T-cell (primary cell): Measurements from ENCODE around the gene TMEM19. TPM values are rescaled to one million over a fixed set of nuclear protein-coding genes. Genes with fewer than 3 reads are reported as not detected.

Experiments used
- ATAC-seq, 4 experiments: fragments of 200-7000 bp in 3 of 4; fragments of 150-1000 bp in 1 of 4; cut with Tn5 transposase; replicated peaks in 1 of 4; 1 replicate in 3 of 4; 2 replicates in 1 of 4; pipeline ENCODE4 v1.10.0; 2021; ENCODE audit warnings: moderate library complexity in 3 of 4, mild to moderate bottlenecking in 2 of 4, moderate number of reproducible peaks in 1 of 4
- CTCF ChIA-PET, 2 donors: fragments of 300-600 bp; sonication (Branson Sonifier 250); formaldehyde crosslinking; loops; one replicate each; lab custom pipeline; 2022; ENCODE audit warnings: antibody characterized with exemption in 2 of 2; lab: Charles Lee
- POLR2A ChIA-PET, 2 donors: fragments of 300-600 bp; sonication (Branson Sonifier 250); formaldehyde crosslinking; loops; one replicate each; lab custom pipeline; 2022; ENCODE audit warnings: antibody characterized with exemption in 2 of 2; lab: Charles Lee
- DNase-seq, 35 experiments: peaks; one replicate each; pipeline versions ENCODE4 v3.0.0 to v3.0.0-alpha.2; 2013 to 2023
- H3K27ac ChIP-seq: one replicate; pipeline ENCODE4 v1.5.1; 2013; ENCODE audit warnings: low read length
- H3K27me3 ChIP-seq, 2 experiments: replicated peaks in 1 of 2; 1 replicate in 1 of 2; 2 replicates in 1 of 2; pipeline versions ENCODE4 v1.6.1 to v1.7.0; 2013; ENCODE audit warnings: low read length in 1 of 2, mixed read lengths in 1 of 2; ENCODE audit not compliant: control insufficient read depth in 2 of 2, insufficient read depth in 2 of 2; ENCODE audit errors: extremely low read depth in 1 of 2
- H3K36me3 ChIP-seq, 2 donors: 1 replicate in 1 of 2; 2 replicates in 1 of 2; pipeline versions ENCODE4 v1.6.1 to v1.7.0; 2013; ENCODE audit warnings: low read length in 1 of 2; ENCODE audit not compliant: control insufficient read depth in 2 of 2, insufficient read depth in 1 of 2; ENCODE audit errors: extremely low read depth in 1 of 2
- H3K4me1 ChIP-seq, 2 experiments: 1 replicate in 1 of 2; 2 replicates in 1 of 2; pipeline versions ENCODE4 v1.6.1 to v1.7.0; 2013; ENCODE audit warnings: low read length in 2 of 2, mixed read lengths in 1 of 2; ENCODE audit not compliant: insufficient read depth in 2 of 2, control insufficient read depth in 1 of 2; ENCODE audit errors: extremely low read depth in 1 of 2
- H3K4me3 ChIP-seq, 2 donors: 1 replicate in 1 of 2; 2 replicates in 1 of 2; pipeline versions ENCODE4 v1.5.1 to v1.7.0; 2013; ENCODE audit warnings: mild to moderate bottlenecking in 2 of 2, low read length in 1 of 2, moderate library complexity in 1 of 2; ENCODE audit not compliant: control insufficient read depth in 1 of 2; ENCODE audit errors: extremely low read depth in 1 of 2
- H3K9me3 ChIP-seq: 2 replicates; pipeline ENCODE4 v1.7.0; 2013
- H3K27ac Mint-ChIP-seq, 2 donors: one replicate each; pipeline ENCODE4 v1.8.0; 2020 to 2021; ENCODE audit warnings: mild to moderate bottlenecking in 2 of 2, mixed read lengths in 2 of 2
- H3K27me3 Mint-ChIP-seq, 2 donors: one replicate each; pipeline ENCODE4 v1.8.0; 2021 to 2022; ENCODE audit warnings: mixed read lengths in 2 of 2
- H3K36me3 Mint-ChIP-seq: one replicate; pipeline ENCODE4 v1.8.0; 2021; ENCODE audit warnings: mixed read lengths
- H3K4me1 Mint-ChIP-seq, 3 donors: one replicate each; pipeline ENCODE4 v1.8.0; 2020 to 2022; ENCODE audit warnings: mixed read lengths in 3 of 3, mild to moderate bottlenecking in 1 of 3
- H3K4me3 Mint-ChIP-seq, 3 donors: one replicate each; pipeline ENCODE4 v1.8.0; 2020 to 2022; ENCODE audit warnings: mild to moderate bottlenecking in 3 of 3, mixed read lengths in 3 of 3, moderate library complexity in 3 of 3
- H3K9me3 Mint-ChIP-seq, 3 donors: one replicate each; pipeline ENCODE4 v1.8.0; 2020 to 2022; ENCODE audit warnings: mixed read lengths in 3 of 3
- WGBS: methylation state at CpG from one replicate; pipeline ENCODE4 v1.1.5; 2013; ENCODE audit warnings: missing lambda C conversion rate; ENCODE audit not compliant: insufficient coverage; 5-methylcytosine and 5-hydroxymethylcytosine counted together
- total RNA-seq, 35 experiments: library from RNA in 6 of 35; stranded (reverse) in 6 of 35; fragments of 120-200 nt in 1 of 35; gene quantifications; one replicate each; pipeline versions ENCODE4 v1.2.1 to v1.2.4 and lab custom pipeline; 2013 to 2026

TMEM19 gene
- total RNA-seq, result 10 to 100 TPM; 14.1 to 21.5 (median 17.7) TPM
- 29.0 TPM for total RNA-seq (2013)
- 4.3 to 32.3 (median 14.9) reads per million in 29 experiments for total RNA-seq (lab: John Stamatoyannopoulos, UW)

GRCh38 chr12:71685914-71686657 lies at the start of gene TMEM19:
Gene TMEM19, plus strand, starts transcription at chr12:71686082. Its CDS starts 599 bp downstream, at chr12:71686681.
- Mint-ChIP-seq H3K4me3 (peak within 1 kb of the TSS; percentile 85 to 96 (median 92)), H3K27ac (peak within 1 kb of the TSS; percentile 87 to 90), H3K27me3 (no peaks in the 10 kb centered on the region), H3K9me3 (no peaks in the 10 kb centered on the region), H3K4me1 (peaks cover 24 to 48% (median 35%) of the 10 kb centered on the region in 3 donors), H3K36me3 (peaks cover 6% of the 10 kb centered on the region)
- no peaks in the 10 kb centered on the region for H3K36me3 ChIP-seq
- 0% methylated on average over 53 of the region's 63 CpGs for WGBS
- H3K27ac ChIP-seq, result peak within 1 kb of the TSS; percentile 62
- peaks cover 5 to 16% of the 10 kb centered on the region in 2 experiments for H3K4me1 ChIP-seq
- peak within 1 kb of the TSS; percentile 57 to 79 for H3K4me3 ChIP-seq
- POLR2A ChIA-PET, result interaction anchor here (0.6 to 4.1 kb wide), 13 partner anchors 11 to 1946 kb away, joined by 3 to 57 read pairs (median 4); partner anchors contain the start of genes RAB21 (in 2 of the 2), THAP2 (in 2 of the 2) and ZFC3H1 (in 2 of the 2)
- CTCF ChIA-PET, result interaction anchor here (0.5 to 3.4 kb wide), 16 partner anchors 8 to 94 kb away, joined by 3 to 46 read pairs (median 4); partner anchors contain the start of genes RAB21 (in 2 of the 2), THAP2 (in 2 of the 2) and ZFC3H1 (in 1 of the 2)
- ATAC-seq (peak; percentile 92 to 93 (median 93)), DNase-seq (peak; percentile 71 to 88 (median 80))
- no peaks in the 10 kb centered on the region for H3K9me3 ChIP-seq
- H3K27me3 ChIP-seq, result no peaks in the 10 kb centered on the region

GRCh38 chr12:71636704-71637115 lies 49.2 kb upstream of the TMEM19 start:
- H3K36me3 ChIP-seq, result peaks cover 0 to 75% of the 10 kb centered on the region in 2 donors
- peaks cover 48% of the 10 kb centered on the region for H3K36me3 Mint-ChIP-seq
- H3K27me3 ChIP-seq, result no peaks in the 10 kb centered on the region
- WGBS, result no CpG with 5 or more reads among the region's 3 CpGs
- peak in 5 of 35 experiments; percentile 6 to 78 (median 24) for DNase-seq
- ChIA-PET CTCF (interaction anchor here (0.5 to 3.2 kb wide), 32 partner anchors 8 to 1349 kb away, joined by 3 to 44 read pairs (median 4); partner anchors contain the start of genes THAP2 (in 2 of the 2), RAB21 (in 1 of the 2), TMEM19 (in 1 of the 2) and ZFC3H1 (in 1 of the 2)), POLR2A (interaction anchor here in 1 of 2 donors (0.7 to 1.2 kb wide), 7 partner anchors 8 to 119 kb away, joined by 3 to 5 read pairs (median 4); no protein-coding TSS in a partner anchor)
- H3K27me3 Mint-ChIP-seq, result no peaks in the 10 kb centered on the region
- H3K27ac Mint-ChIP-seq, result peak overlapping the region; percentile 47 to 66
- H3K9me3 Mint-ChIP-seq, result no peaks in the 10 kb centered on the region
- peak overlapping the region in 1 of 3 donors; percentile 10 for H3K4me3 Mint-ChIP-seq
- ATAC-seq, result peak in 3 of 4 experiments; percentile 57 to 65 (median 58)
- H3K4me1 ChIP-seq, result no peaks in the 10 kb centered on the region
- H3K4me3 ChIP-seq, result no peak overlapping the region
- peaks cover 10 to 14% (median 12%) of the 10 kb centered on the region in 3 donors for H3K4me1 Mint-ChIP-seq
- H3K9me3 ChIP-seq, result no peaks in the 10 kb centered on the region
- no peak overlapping the region for H3K27ac ChIP-seq

- peaks cover 0 to 76% of the 10 kb centered on the region in 2 donors for H3K36me3 ChIP-seq
- peaks cover 15 to 23% (median 15%) of the 10 kb centered on the region in 3 donors for H3K4me1 Mint-ChIP-seq
- H3K9me3 ChIP-seq, result no peaks in the 10 kb centered on the region
- H3K27ac ChIP-seq, result no peak overlapping the region
- H3K4me3 ChIP-seq, result no peak overlapping the region
- H3K27ac Mint-ChIP-seq, result peak overlapping the region; percentile 24 to 77
- peaks cover 49% of the 10 kb centered on the region for H3K36me3 Mint-ChIP-seq
- H3K27me3 ChIP-seq, result no peaks in the 10 kb centered on the region
- no peak for DNase-seq
- H3K9me3 Mint-ChIP-seq, result no peaks in the 10 kb centered on the region
- ChIA-PET CTCF (interaction anchor here (0.7 to 3.2 kb wide), 6 partner anchors 8 to 218 kb away, joined by 3 to 40 read pairs (median 4); partner anchors contain the start of genes THAP2 (in 1 of the 2) and ZFC3H1 (in 1 of the 2)), POLR2A (interaction anchor here (0.6 to 0.7 kb wide), 3 partner anchors 13 to 90 kb away, joined by 3 read pairs; no protein-coding TSS in a partner anchor)
- no peaks in the 10 kb centered on the region for H3K27me3 Mint-ChIP-seq
- no peak overlapping the region for H3K4me3 Mint-ChIP-seq
- H3K4me1 ChIP-seq, result no peaks in the 10 kb centered on the region
- no peak for ATAC-seq
Observed at GRCh38 chr12:71638499-71638898, 47.4 kb upstream of the TMEM19 start.

GRCh38 chr12:71639341-71639760 lies 46.5 kb upstream of the TMEM19 start:
- peaks cover under 1 to 74% of the 10 kb centered on the region in 2 donors for H3K36me3 ChIP-seq

GRCh38 chr12:71640316-71640715 lies 45.6 kb upstream of the TMEM19 start:
- DNase-seq, result no peak
- H3K4me3 Mint-ChIP-seq, result no peak overlapping the region
- H3K9me3 ChIP-seq, result no peaks in the 10 kb centered on the region
- H3K4me1 ChIP-seq, result no peaks in the 10 kb centered on the region
- H3K36me3 ChIP-seq, result peaks cover 2 to 74% of the 10 kb centered on the region in 2 donors
- H3K27me3 Mint-ChIP-seq, result no peaks in the 10 kb centered on the region
- no peaks in the 10 kb centered on the region for H3K27me3 ChIP-seq
- H3K4me1 Mint-ChIP-seq, result peaks cover 26 to 33% (median 29%) of the 10 kb centered on the region in 3 donors
- peaks cover 50% of the 10 kb centered on the region for H3K36me3 Mint-ChIP-seq
- no peak overlapping the region for H3K4me3 ChIP-seq
- ChIA-PET CTCF (interaction anchor here in 1 of 2 donors (1.1 kb wide), 1 partner anchor 22 kb away, joined by 3 read pairs; no protein-coding TSS in a partner anchor), POLR2A (interaction anchor here in 1 of 2 donors (0.5 kb wide), 1 partner anchor 8 kb away, joined by 6 read pairs; no protein-coding TSS in a partner anchor)
- H3K27ac Mint-ChIP-seq, result no peak overlapping the region
- H3K27ac ChIP-seq, result no peak overlapping the region
- H3K9me3 Mint-ChIP-seq, result no peaks in the 10 kb centered on the region
- WGBS, result no CpG with 5 or more reads among the region's 2 CpGs
- ATAC-seq, result no peak

More at GRCh38 chr12:71639341-71639760, 46.5 kb upstream of the TMEM19 start:
- no peaks in the 10 kb centered on the region for H3K9me3 Mint-ChIP-seq
- Histone ChIP-seq H3K9me3 (no peaks in the 10 kb centered on the region), H3K4me1 (no peaks in the 10 kb centered on the region), H3K27ac (no peak overlapping the region), H3K4me3 (no peak overlapping the region), H3K27me3 (no peaks in the 10 kb centered on the region)
- WGBS, result no CpG with 5 or more reads among the region's 2 CpGs
- ATAC-seq (peak in 3 of 4 experiments; percentile 16 to 54 (median 23)), DNase-seq (no peak)
- ChIA-PET CTCF (interaction anchor here in 1 of 2 donors (1.1 to 1.8 kb wide), 2 partner anchors 23 to 108 kb away, joined by 3 to 6 read pairs; no protein-coding TSS in a partner anchor), POLR2A (interaction anchor here in 1 of 2 donors (0.6 kb wide), 1 partner anchor 238 kb away, joined by 4 read pairs; no protein-coding TSS in a partner anchor)
- peak overlapping the region in 1 of 2 donors; percentile 52 for H3K27ac Mint-ChIP-seq
- peaks cover 52% of the 10 kb centered on the region for H3K36me3 Mint-ChIP-seq
- H3K27me3 Mint-ChIP-seq, result no peaks in the 10 kb centered on the region
- peaks cover 22 to 30% (median 24%) of the 10 kb centered on the region in 3 donors for H3K4me1 Mint-ChIP-seq
- no peak overlapping the region for H3K4me3 Mint-ChIP-seq
